T47D (cell line): ENCODE results near the gene GLI3.
"Not testable (repeated sequence)": the region's sequence is repeated elsewhere in the genome, so short reads cannot be mapped to it uniquely, and the experiment has no call there.

Experiments
- DNase-seq, 2 experiments: peaks; one replicate each; pipeline versions ENCODE4 v3.0.0 to v3.0.0-alpha.2; 2011 to 2012; ENCODE audit warnings: low read depth in 1 of 2, low spot score in 1 of 2
- JUND ChIP-seq: IDR thresholded peaks from 2 replicates; pipeline ENCODE4 v1.6.1; 2012; ENCODE audit warnings: low read depth
- in situ Hi-C: cut with HindIII; loops from 2 replicates; pipeline ENCODE4 v1.10.0; 2016; ENCODE audit warnings: low sequenced_read_pairs, low pct_unique_long_range_greater_than_20kb

The GLI3 gene

DNA sequence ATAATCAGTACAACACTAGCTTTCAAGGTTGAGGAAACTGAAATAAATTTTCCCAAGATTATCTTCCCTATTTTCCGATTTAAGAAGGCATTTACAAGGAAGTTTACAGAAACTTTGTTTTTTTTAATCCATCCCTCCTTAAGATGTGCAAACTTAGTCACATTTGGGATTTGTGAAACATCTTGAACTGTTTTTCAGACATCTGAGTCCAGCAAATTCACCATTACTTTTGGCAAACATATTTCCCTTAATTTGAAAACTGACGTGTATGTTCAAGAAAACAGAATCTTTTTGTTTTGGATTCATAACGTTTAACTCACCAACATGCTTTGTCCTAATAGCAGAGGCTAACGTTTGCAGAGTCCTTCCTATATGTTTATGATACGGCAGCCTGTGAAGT is 19.5 kb downstream of the GLI3 start:
- in situ Hi-C loops = no loop called here
- DNase-seq = no peak
- TF ChIP-seq JUND = no peak

DNA sequence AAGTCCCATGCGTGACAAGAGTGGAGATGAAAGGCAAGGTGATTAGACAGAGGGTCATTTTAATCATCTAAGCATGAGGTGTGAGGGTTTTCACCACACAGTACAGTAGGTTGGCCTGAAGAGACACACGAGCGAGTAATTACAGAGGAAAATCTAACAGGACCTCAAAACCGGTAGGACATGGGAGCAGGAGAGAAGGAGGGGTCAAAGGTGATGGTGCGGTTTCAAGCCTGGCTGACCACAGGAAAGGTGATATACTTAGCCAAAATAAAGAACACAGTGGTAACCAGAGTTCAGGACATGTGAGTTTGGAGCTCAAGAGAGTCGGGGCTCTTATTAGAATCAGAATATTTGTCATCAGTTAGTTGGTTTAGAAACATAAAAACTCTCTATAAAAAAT is 20.0 kb downstream of the GLI3 start:
- in situ Hi-C loops = no loop called here
- no peak for DNase-seq

DNA sequence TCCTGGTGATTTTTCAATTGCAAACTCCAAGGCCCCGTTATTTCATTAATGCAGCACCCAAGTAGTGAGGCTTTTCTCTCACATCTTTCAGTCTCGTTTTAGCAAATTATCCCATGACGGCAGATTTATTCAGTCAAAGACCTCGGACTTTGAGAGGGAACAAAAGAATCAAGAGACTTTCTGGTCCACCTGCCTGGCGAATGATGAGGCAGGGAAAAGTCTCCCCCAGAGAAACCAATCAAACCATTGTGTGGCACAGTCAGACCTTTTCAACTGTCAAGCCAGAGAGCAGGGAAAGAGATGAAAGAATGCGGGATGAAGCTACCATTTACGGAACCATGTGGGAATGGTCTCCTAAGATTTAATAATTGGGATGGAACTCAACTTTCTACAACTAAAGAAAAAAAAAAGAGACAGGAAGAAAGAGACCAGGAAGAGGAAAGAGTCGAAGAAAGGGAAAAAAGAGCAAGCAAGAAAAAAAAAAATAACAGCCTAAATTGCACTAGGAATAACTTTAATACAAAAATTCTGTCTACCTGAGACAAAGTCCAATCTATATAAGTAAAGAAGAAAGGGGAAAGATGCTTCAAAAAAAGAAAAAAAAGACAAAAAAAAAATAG is 22.8 kb downstream of the GLI3 start:
- no peak for DNase-seq
- in situ Hi-C loops = no loop called here
- TF ChIP-seq JUND = no peak

More for the DNA sequence above, 20.0 kb downstream of the GLI3 start:
- no peak for TF ChIP-seq JUND

- in situ Hi-C loops = no loop called here
- no peak for TF ChIP-seq JUND
- no peak for DNase-seq
These were observed 23.9 kb downstream of the GLI3 start for GRCh38 chr7:42213093-42213492.

DNA sequence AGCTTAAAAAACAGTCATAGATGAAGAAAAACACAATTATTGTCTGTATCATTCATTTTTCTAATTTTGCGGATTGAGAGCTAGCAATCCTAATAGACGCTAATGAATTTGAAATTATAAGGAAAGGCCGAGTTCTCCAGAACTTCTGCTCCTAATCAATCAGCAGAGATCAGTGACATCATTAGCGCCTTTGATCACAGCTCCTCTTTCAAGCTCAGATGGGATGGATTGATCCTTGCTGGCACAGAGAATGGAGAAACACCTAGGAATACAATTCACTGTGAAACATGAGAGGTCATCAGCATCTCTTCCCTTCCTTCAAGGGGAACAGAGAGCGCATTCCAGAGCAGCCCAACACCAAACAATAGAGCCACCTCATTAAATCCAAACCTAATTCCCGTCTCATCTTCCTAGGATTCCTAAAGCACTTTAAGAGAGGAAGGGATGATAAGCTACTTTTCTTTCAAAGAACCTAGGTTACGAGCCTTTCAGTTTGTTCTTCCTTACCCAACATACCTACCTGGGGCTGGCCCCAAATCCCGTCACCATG is 24.4 kb downstream of the GLI3 start:
- no peak for TF ChIP-seq JUND
- in situ Hi-C loops = no loop called here
- DNase-seq = no peak

- DNase-seq = no peak
- TF ChIP-seq JUND = no peak
- in situ Hi-C loops = no loop called here
These were observed 25.1 kb downstream of the GLI3 start for GRCh38 chr7:42211938-42212337.

- TF ChIP-seq JUND = no peak
- DNase-seq = no peak
- in situ Hi-C loops = no loop called here
These were observed 26.2 kb downstream of the GLI3 start for GRCh38 chr7:42210779-42211178.

GRCh38 chr7:42210333-42210732 is 26.7 kb downstream of the GLI3 start:
- no peak for TF ChIP-seq JUND

GRCh38 chr7:42209085-42209484 is 27.9 kb downstream of the GLI3 start:
- in situ Hi-C loops, DNase-seq: not testable (repeated sequence)

More at GRCh38 chr7:42210333-42210732, 26.7 kb downstream of the GLI3 start:
- no peak for DNase-seq
- in situ Hi-C loops = no loop called here

DNA sequence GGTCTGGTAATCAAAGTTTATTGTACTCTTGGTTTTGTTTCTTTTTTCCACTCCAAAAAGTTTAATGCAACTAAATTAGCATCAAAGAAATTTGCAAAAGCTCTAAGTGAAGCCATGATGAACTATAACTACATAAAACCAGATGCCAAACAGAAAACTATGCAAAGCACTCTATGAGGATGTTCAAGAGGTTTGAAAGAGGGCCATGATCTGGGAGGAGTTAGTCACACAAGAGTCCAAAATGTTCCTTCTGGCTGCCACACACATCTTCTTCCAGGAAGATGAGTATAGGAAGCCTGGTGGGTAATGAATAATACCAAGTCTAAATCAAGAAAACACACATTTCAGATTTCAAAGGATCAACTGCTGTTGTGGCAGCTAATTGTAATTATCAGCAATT is 28.4 kb downstream of the GLI3 start:
- no peak for TF ChIP-seq JUND
- in situ Hi-C loops = no loop called here
- no peak for DNase-seq

- no peak for DNase-seq
- TF ChIP-seq JUND = no peak
- in situ Hi-C loops = no loop called here
These were observed 29.6 kb downstream of the GLI3 start for GRCh38 chr7:42207420-42207819.

DNA sequence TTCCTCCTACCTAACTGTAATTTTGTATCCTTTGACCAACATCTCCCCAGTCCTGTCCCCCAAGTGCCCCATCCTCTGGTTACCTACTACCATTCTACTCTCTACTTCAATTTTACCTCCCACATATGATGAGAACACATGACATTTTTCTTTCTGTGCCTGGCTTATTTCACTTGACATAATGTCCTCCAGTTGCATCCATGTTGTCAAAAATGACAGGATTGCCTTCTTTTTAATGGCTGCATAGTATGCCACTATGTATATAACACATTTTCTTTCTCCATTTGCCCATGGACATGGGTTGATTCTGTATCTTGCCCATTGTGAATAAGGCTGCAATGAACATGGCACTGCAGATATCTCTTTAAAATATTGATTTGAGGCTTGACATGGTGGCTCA is 33.7 kb downstream of the GLI3 start:
- in situ Hi-C loops = no loop called here
- TF ChIP-seq JUND = no peak
- no peak for DNase-seq

DNA sequence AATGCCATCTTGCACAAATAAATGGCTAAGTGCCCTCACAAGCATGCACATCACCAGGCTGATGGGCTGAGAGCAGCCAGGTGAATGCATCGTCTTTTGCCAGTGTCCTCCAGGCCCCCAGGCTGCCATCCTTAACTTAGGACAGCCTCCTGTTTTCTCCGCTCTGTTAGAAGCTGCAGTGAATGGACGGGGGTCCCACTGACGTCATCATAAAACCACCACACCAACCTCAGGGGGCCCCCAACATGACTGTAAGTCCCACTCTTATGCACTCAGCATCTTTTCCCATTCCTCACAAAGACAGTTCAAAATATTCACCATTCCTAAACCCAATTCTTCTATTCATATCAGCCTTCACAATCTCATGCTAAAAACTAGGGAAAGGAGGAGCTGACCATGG is 34.4 kb downstream of the GLI3 start:
- no peak for TF ChIP-seq JUND
- no peak for DNase-seq
- in situ Hi-C loops = no loop called here
